Measurements from ENCODE around the gene CYREN.

Gene CYREN

GRCh38 chr7:135205850-135206249, 35.3 kb upstream of the CYREN start:
- H3K36me3 ChIP-seq (ENCODE audit: insufficient read depth, low read length), result peaks cover 8% of the 10 kb centered on the region; the same call in 1 of the 2 replicates
- H3K9me3 ChIP-seq (ENCODE audit: control insufficient read depth, insufficient read depth, low read length), result no peaks in the 10 kb centered on the region
- H3K9ac ChIP-seq (ENCODE audit: low read depth, low read length), result no peak overlapping the region
- no peaks in the 10 kb centered on the region for H3K4me1 ChIP-seq (ENCODE audit: insufficient read depth, low read length)

GRCh38 chr7:135204876-135205275, 34.4 kb upstream of the CYREN start:
- peaks cover 8% of the 10 kb centered on the region; the same call in 1 of the 2 replicates for H3K36me3 ChIP-seq (ENCODE audit: insufficient read depth, low read length)
- no peaks in the 10 kb centered on the region for H3K9me3 ChIP-seq (ENCODE audit: control insufficient read depth, insufficient read depth, low read length)
- no peak overlapping the region for H3K9ac ChIP-seq (ENCODE audit: low read depth, low read length)
- 0 out of 2 replicates have a peak, but pooled peaks cover 4% of the 10 kb centered on the region for H3K4me1 ChIP-seq (ENCODE audit: insufficient read depth, low read length)

GRCh38 chr7:135204341-135204749, 33.8 kb upstream of the CYREN start:
- peaks cover 8% of the 10 kb centered on the region; the same call in 1 of the 2 replicates for H3K36me3 ChIP-seq (ENCODE audit: insufficient read depth, low read length)
- no peak overlapping the region for H3K9ac ChIP-seq (ENCODE audit: low read depth, low read length)
- no peaks in the 10 kb centered on the region for H3K9me3 ChIP-seq (ENCODE audit: control insufficient read depth, insufficient read depth, low read length)
- H3K4me1 ChIP-seq (ENCODE audit: insufficient read depth, low read length), result peaks cover 8% of the 10 kb centered on the region

GRCh38 chr7:135201350-135201749, 30.8 kb upstream of the CYREN start:
- Histone ChIP-seq H3K9ac (ENCODE audit: low read depth, low read length) (no peak overlapping the region), H3K9me3 (ENCODE audit: control insufficient read depth, insufficient read depth, low read length) (no peaks in the 10 kb centered on the region), H3K36me3 (ENCODE audit: insufficient read depth, low read length) (peaks cover 12% of the 10 kb centered on the region; the same call in 1 of the 2 replicates), H3K4me1 (ENCODE audit: insufficient read depth, low read length) (peaks cover 8% of the 10 kb centered on the region)

- peaks cover 12% of the 10 kb centered on the region; the same call in 1 of the 2 replicates for H3K36me3 ChIP-seq (ENCODE audit: insufficient read depth, low read length)
Observed at GRCh38 chr7:135200821-135201331, 30.4 kb upstream of the CYREN start.

GRCh38 chr7:135199439-135199838, 28.9 kb upstream of the CYREN start:
- Histone ChIP-seq H3K9ac (ENCODE audit: low read depth, low read length) (no peak overlapping the region), H3K36me3 (ENCODE audit: insufficient read depth, low read length) (peaks cover 10% of the 10 kb centered on the region; the same call in 1 of the 2 replicates), H3K4me1 (ENCODE audit: insufficient read depth, low read length) (peaks cover 8% of the 10 kb centered on the region), H3K9me3 (ENCODE audit: control insufficient read depth, insufficient read depth, low read length) (no peaks in the 10 kb centered on the region)

More at GRCh38 chr7:135200821-135201331, 30.4 kb upstream of the CYREN start:
- Histone ChIP-seq H3K4me1 (ENCODE audit: insufficient read depth, low read length) (peaks cover 8% of the 10 kb centered on the region), H3K9me3 (ENCODE audit: control insufficient read depth, insufficient read depth, low read length) (no peaks in the 10 kb centered on the region), H3K9ac (ENCODE audit: low read depth, low read length) (no peak overlapping the region)

- Histone ChIP-seq H3K9me3 (ENCODE audit: control insufficient read depth, insufficient read depth, low read length) (no peaks in the 10 kb centered on the region), H3K36me3 (ENCODE audit: insufficient read depth, low read length) (0 out of 2 replicates have a peak, but pooled peaks cover 7% of the 10 kb centered on the region), H3K4me1 (ENCODE audit: insufficient read depth, low read length) (peaks cover 8% of the 10 kb centered on the region), H3K9ac (ENCODE audit: low read depth, low read length) (no peak overlapping the region)
Observed at GRCh38 chr7:135197906-135198655, 27.6 kb upstream of the CYREN start.

- H3K9me3 ChIP-seq (ENCODE audit: control insufficient read depth, insufficient read depth, low read length), result no peaks in the 10 kb centered on the region
- no peak overlapping the region for H3K9ac ChIP-seq (ENCODE audit: low read depth, low read length)
- peaks cover 8% of the 10 kb centered on the region for H3K4me1 ChIP-seq (ENCODE audit: insufficient read depth, low read length)
- H3K36me3 ChIP-seq (ENCODE audit: insufficient read depth, low read length), result 0 out of 2 replicates have a peak, but pooled peaks cover 5% of the 10 kb centered on the region
Observed at GRCh38 chr7:135197343-135197742, 26.8 kb upstream of the CYREN start.

- peaks cover 8% of the 10 kb centered on the region for H3K4me1 ChIP-seq (ENCODE audit: insufficient read depth, low read length)
- 0 out of 2 replicates have a peak, but pooled peaks cover 5% of the 10 kb centered on the region for H3K36me3 ChIP-seq (ENCODE audit: insufficient read depth, low read length)
- H3K9me3 ChIP-seq (ENCODE audit: control insufficient read depth, insufficient read depth, low read length), result no peaks in the 10 kb centered on the region
- H3K9ac ChIP-seq (ENCODE audit: low read depth, low read length), result no peak overlapping the region
Observed at GRCh38 chr7:135195968-135196629, 25.6 kb upstream of the CYREN start.

GRCh38 chr7:135195156-135195555, 24.6 kb upstream of the CYREN start:
- Histone ChIP-seq H3K9me3 (ENCODE audit: control insufficient read depth, insufficient read depth, low read length) (no peaks in the 10 kb centered on the region), H3K9ac (ENCODE audit: low read depth, low read length) (no peak overlapping the region), H3K4me1 (ENCODE audit: insufficient read depth, low read length) (peaks cover 7% of the 10 kb centered on the region), H3K36me3 (ENCODE audit: insufficient read depth, low read length) (0 out of 2 replicates have a peak, but pooled peaks cover 5% of the 10 kb centered on the region)

- Histone ChIP-seq H3K36me3 (ENCODE audit: insufficient read depth, low read length) (0 out of 2 replicates have a peak, but pooled peaks cover 5% of the 10 kb centered on the region), H3K9me3 (ENCODE audit: control insufficient read depth, insufficient read depth, low read length) (no peaks in the 10 kb centered on the region), H3K9ac (ENCODE audit: low read depth, low read length) (no peak overlapping the region), H3K4me1 (ENCODE audit: insufficient read depth, low read length) (peaks cover 3% of the 10 kb centered on the region)
Observed at GRCh38 chr7:135194494-135195095, 24.1 kb upstream of the CYREN start.

- Histone ChIP-seq H3K4me1 (ENCODE audit: insufficient read depth, low read length) (no peaks in the 10 kb centered on the region; the same call in 1 of the 2 replicates), H3K9me3 (ENCODE audit: control insufficient read depth, insufficient read depth, low read length) (no peaks in the 10 kb centered on the region), H3K9ac (ENCODE audit: low read depth, low read length) (no peak overlapping the region), H3K36me3 (ENCODE audit: insufficient read depth, low read length) (0 out of 2 replicates have a peak, but pooled peaks cover 5% of the 10 kb centered on the region)
Observed at GRCh38 chr7:135193615-135194081, 23.1 kb upstream of the CYREN start.

GRCh38 chr7:135192914-135193536, 22.5 kb upstream of the CYREN start:
- H3K4me1 ChIP-seq (ENCODE audit: insufficient read depth, low read length), result no peaks in the 10 kb centered on the region; the same call in 1 of the 2 replicates
- H3K36me3 ChIP-seq (ENCODE audit: insufficient read depth, low read length), result 0 out of 2 replicates have a peak, but pooled peaks cover 5% of the 10 kb centered on the region
- H3K9me3 ChIP-seq (ENCODE audit: control insufficient read depth, insufficient read depth, low read length), result no peaks in the 10 kb centered on the region
- H3K9ac ChIP-seq (ENCODE audit: low read depth, low read length), result no peak overlapping the region

- no peak overlapping the region for H3K9ac ChIP-seq (ENCODE audit: low read depth, low read length)
- no peaks in the 10 kb centered on the region for H3K9me3 ChIP-seq (ENCODE audit: control insufficient read depth, insufficient read depth, low read length)
- H3K4me1 ChIP-seq (ENCODE audit: insufficient read depth, low read length), result no peaks in the 10 kb centered on the region; the same call in 1 of the 2 replicates
- no peaks in the 10 kb centered on the region; the same call in 1 of the 2 replicates for H3K36me3 ChIP-seq (ENCODE audit: insufficient read depth, low read length)
Observed at GRCh38 chr7:135190703-135191102, 20.2 kb upstream of the CYREN start.

Data from ES-I3 (cell line).